ENCODE measurements around the gene LCAT. TPM values are rescaled to one million over a fixed set of nuclear protein-coding genes. Genes with fewer than 3 reads are reported as not detected.

Gene LCAT
- total and polyA plus RNA-seq, 9 of the 15 experiments (the other 6 are each of a cell fraction or from before 2014, with no cell fraction given): 0.46 to 21.0 (median 5.0) TPM

DNA sequence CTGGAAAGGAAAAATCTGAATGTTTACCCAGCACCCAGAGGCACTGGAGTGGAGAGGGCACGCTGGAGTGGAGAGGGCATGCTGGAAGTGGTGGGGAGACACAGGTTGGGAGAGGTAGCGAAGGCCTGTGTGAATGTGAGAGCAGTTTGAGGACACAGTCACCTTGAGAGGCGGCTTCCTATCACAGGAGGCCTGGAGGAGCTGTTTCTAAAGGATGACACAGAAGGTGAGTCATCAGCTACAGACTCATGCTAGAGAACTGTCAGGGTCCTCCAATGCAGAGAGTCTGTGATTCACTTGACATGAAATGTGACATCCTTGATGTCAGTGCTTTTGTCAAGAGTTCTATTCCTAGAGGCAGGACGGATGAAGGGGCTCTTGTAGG lies 26.1 kb downstream of the LCAT start (continued):
- no peak for TF ChIP-seq CHD1 (IDR thresholded peaks at IDR 0.05; ENCODE audit: low read length)
- TF ChIP-seq ZNF778 (CRISPR knock-in tag; IDR thresholded peaks at IDR 0.05): no peak
- TF ChIP-seq MAZ (CRISPR knock-in tag; conservative IDR thresholded peaks at IDR 0.05 in 1 of 2, IDR thresholded peaks at IDR 0.05 in 1 of 2): no peak
- TF ChIP-seq, protein P1, sequence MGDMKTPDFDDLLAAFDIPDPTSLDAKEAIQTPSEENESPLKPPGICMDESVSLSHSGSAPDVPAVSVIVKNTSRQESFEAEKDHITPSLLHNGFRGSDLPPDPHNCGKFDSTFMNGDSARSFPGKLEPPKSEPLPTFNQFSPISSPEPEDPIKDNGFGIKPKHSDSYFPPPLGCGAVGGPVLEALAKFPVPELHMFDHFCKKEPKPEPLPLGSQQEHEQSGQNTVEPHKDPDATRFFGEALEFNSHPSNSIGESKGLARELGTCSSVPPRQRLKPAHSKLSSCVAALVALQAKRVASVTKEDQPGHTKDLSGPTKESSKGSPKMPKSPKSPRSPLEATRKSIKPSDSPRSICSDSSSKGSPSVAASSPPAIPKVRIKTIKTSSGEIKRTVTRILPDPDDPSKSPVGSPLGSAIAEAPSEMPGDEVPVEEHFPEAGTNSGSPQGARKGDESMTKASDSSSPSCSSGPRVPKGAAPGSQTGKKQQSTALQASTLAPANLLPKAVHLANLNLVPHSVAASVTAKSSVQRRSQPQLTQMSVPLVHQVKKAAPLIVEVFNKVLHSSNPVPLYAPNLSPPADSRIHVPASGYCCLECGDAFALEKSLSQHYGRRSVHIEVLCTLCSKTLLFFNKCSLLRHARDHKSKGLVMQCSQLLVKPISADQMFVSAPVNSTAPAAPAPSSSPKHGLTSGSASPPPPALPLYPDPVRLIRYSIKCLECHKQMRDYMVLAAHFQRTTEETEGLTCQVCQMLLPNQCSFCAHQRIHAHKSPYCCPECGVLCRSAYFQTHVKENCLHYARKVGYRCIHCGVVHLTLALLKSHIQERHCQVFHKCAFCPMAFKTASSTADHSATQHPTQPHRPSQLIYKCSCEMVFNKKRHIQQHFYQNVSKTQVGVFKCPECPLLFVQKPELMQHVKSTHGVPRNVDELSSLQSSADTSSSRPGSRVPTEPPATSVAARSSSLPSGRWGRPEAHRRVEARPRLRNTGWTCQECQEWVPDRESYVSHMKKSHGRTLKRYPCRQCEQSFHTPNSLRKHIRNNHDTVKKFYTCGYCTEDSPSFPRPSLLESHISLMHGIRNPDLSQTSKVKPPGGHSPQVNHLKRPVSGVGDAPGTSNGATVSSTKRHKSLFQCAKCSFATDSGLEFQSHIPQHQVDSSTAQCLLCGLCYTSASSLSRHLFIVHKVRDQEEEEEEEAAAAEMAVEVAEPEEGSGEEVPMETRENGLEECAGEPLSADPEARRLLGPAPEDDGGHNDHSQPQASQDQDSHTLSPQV (IDR thresholded peaks at IDR 0.05): no peak
- TF ChIP-seq XRCC5 (IDR thresholded peaks at IDR 0.05; ENCODE audit: low read depth, low read length): no peak
- TF ChIP-seq, protein P2, sequence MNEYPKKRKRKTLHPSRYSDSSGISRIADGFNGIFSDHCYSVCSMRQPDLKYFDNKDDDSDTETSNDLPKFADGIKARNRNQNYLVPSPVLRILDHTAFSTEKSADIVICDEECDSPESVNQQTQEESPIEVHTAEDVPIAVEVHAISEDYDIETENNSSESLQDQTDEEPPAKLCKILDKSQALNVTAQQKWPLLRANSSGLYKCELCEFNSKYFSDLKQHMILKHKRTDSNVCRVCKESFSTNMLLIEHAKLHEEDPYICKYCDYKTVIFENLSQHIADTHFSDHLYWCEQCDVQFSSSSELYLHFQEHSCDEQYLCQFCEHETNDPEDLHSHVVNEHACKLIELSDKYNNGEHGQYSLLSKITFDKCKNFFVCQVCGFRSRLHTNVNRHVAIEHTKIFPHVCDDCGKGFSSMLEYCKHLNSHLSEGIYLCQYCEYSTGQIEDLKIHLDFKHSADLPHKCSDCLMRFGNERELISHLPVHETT (CRISPR knock-in tag; conservative IDR thresholded peaks at IDR 0.05 in 1 of 2, IDR thresholded peaks at IDR 0.05 in 1 of 2): 0 out of 4 replicates have a peak, but pooled peaks of 1 of the 2 experiments have one; percentile 27
- TF ChIP-seq, protein P3, sequence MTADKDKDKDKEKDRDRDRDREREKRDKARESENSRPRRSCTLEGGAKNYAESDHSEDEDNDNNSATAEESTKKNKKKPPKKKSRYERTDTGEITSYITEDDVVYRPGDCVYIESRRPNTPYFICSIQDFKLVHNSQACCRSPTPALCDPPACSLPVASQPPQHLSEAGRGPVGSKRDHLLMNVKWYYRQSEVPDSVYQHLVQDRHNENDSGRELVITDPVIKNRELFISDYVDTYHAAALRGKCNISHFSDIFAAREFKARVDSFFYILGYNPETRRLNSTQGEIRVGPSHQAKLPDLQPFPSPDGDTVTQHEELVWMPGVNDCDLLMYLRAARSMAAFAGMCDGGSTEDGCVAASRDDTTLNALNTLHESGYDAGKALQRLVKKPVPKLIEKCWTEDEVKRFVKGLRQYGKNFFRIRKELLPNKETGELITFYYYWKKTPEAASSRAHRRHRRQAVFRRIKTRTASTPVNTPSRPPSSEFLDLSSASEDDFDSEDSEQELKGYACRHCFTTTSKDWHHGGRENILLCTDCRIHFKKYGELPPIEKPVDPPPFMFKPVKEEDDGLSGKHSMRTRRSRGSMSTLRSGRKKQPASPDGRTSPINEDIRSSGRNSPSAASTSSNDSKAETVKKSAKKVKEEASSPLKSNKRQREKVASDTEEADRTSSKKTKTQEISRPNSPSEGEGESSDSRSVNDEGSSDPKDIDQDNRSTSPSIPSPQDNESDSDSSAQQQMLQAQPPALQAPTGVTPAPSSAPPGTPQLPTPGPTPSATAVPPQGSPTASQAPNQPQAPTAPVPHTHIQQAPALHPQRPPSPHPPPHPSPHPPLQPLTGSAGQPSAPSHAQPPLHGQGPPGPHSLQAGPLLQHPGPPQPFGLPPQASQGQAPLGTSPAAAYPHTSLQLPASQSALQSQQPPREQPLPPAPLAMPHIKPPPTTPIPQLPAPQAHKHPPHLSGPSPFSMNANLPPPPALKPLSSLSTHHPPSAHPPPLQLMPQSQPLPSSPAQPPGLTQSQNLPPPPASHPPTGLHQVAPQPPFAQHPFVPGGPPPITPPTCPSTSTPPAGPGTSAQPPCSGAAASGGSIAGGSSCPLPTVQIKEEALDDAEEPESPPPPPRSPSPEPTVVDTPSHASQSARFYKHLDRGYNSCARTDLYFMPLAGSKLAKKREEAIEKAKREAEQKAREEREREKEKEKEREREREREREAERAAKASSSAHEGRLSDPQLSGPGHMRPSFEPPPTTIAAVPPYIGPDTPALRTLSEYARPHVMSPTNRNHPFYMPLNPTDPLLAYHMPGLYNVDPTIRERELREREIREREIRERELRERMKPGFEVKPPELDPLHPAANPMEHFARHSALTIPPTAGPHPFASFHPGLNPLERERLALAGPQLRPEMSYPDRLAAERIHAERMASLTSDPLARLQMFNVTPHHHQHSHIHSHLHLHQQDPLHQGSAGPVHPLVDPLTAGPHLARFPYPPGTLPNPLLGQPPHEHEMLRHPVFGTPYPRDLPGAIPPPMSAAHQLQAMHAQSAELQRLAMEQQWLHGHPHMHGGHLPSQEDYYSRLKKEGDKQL (CRISPR knock-in tag; IDR thresholded peaks at IDR 0.05; ENCODE audit: borderline replicate concordance): no peak
- TF ChIP-seq, protein P4, sequence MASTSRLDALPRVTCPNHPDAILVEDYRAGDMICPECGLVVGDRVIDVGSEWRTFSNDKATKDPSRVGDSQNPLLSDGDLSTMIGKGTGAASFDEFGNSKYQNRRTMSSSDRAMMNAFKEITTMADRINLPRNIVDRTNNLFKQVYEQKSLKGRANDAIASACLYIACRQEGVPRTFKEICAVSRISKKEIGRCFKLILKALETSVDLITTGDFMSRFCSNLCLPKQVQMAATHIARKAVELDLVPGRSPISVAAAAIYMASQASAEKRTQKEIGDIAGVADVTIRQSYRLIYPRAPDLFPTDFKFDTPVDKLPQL (IDR thresholded peaks at IDR 0.05; ENCODE audit: extremely low read depth, insufficient read length): no peak
- peak; percentile 99 for TF ChIP-seq FOSL1 (tag; conservative IDR thresholded peaks at IDR 0.05)
- no peak for TF ChIP-seq DDX20 (tag; IDR thresholded peaks at IDR 0.05; ENCODE audit: low read depth)
- TF ChIP-seq DMBX1 (CRISPR knock-in tag; IDR thresholded peaks at IDR 0.05; ENCODE audit: borderline replicate concordance): no peak
- peak; percentile 68 for TF ChIP-seq SMARCE1 (IDR thresholded peaks at IDR 0.05)
- no peak for TF ChIP-seq ZFPM2 (CRISPR knock-in tag; IDR thresholded peaks at IDR 0.05)
- TF ChIP-seq CEBPB (tag; IDR thresholded peaks at IDR 0.05): no peak
- peak; percentile 61; the same call in 1 of the 2 replicates for TF ChIP-seq ZEB2 (IDR thresholded peaks at IDR 0.05)
